Gastrocnemius medialis (tissue), 4 donors: ENCODE results near the gene ASNS.
"Not testable (repeated sequence)": the region's sequence is repeated elsewhere in the genome, so short reads cannot be mapped to it uniquely, and the experiment has no call there.

Source experiments
- POLR2A ChIP-seq, 2 donors: fragments of 450-650 bp; IDR thresholded peaks; one replicate each; pipeline ENCODE4 v1.6.1; 2017; ENCODE audit warnings: antibody characterized with exemption in 2 of 2, mild to moderate bottlenecking in 2 of 2, moderate library complexity in 2 of 2
- TF ChIP-seq, protein P1 (sequence below), 5 experiments: fragments of 450-650 bp in 3 of 5; fragments of 200-600 bp in 2 of 5; sonication (generic) in 2 of 5; IDR thresholded peaks in 4 of 5; conservative IDR thresholded peaks in 1 of 5; 1 replicate in 4 of 5; 2 replicates in 1 of 5; pipeline ENCODE4 v1.5.1; 2016 to 2019; ENCODE audit warnings: antibody characterized with exemption in 5 of 5, mild to moderate bottlenecking in 3 of 5, moderate library complexity in 3 of 5

- not testable (repeated sequence) for TF ChIP-seq POLR2A (IDR thresholded peaks at IDR 0.05)
- TF ChIP-seq, protein P1, sequence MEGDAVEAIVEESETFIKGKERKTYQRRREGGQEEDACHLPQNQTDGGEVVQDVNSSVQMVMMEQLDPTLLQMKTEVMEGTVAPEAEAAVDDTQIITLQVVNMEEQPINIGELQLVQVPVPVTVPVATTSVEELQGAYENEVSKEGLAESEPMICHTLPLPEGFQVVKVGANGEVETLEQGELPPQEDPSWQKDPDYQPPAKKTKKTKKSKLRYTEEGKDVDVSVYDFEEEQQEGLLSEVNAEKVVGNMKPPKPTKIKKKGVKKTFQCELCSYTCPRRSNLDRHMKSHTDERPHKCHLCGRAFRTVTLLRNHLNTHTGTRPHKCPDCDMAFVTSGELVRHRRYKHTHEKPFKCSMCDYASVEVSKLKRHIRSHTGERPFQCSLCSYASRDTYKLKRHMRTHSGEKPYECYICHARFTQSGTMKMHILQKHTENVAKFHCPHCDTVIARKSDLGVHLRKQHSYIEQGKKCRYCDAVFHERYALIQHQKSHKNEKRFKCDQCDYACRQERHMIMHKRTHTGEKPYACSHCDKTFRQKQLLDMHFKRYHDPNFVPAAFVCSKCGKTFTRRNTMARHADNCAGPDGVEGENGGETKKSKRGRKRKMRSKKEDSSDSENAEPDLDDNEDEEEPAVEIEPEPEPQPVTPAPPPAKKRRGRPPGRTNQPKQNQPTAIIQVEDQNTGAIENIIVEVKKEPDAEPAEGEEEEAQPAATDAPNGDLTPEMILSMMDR (IDR thresholded peaks at IDR 0.05 in 4 of 5, conservative IDR thresholded peaks at IDR 0.05 in 1 of 5) = not testable (repeated sequence)
Measured at GRCh38 chr7:97879527-97879926, 7.3 kb upstream of the ASNS start.
